ENCODE data around the gene KRTAP2-2. TPM values are rescaled to one million over a fixed set of nuclear protein-coding genes. Genes with fewer than 3 reads are reported as not detected.
"Not testable (repeated sequence)": the region's sequence is repeated elsewhere in the genome, so short reads cannot be mapped to it uniquely, and the experiment has no call there.

Gene KRTAP2-2
- total RNA-seq, 1 donor: not detected

- TF ChIP-seq CTCF (IDR thresholded peaks at IDR 0.05; ENCODE audit: extremely low read depth, low read depth, low read length): no peak
- peaks cover 2% of the 10 kb centered on the region for H3K9me3 ChIP-seq (ENCODE audit: low read depth, low read length)
- no peaks in the 10 kb centered on the region for H4K20me1 ChIP-seq (ENCODE audit: insufficient read depth, low read length)
- H3K27ac ChIP-seq (ENCODE audit: low read depth, low read length): peak overlapping the region; percentile 66
- no peak overlapping the region for H3K4me2 ChIP-seq (ENCODE audit: insufficient read depth, low read length)
- peak; percentile 86 for DNase-seq (ENCODE audit: insufficient read length, low spot score, missing footprints)
- H3K36me3 ChIP-seq (ENCODE audit: insufficient read depth, low read length): no peaks in the 10 kb centered on the region
- peaks cover 33% of the 10 kb centered on the region for H3K4me1 ChIP-seq (ENCODE audit: insufficient read depth, low read length)
- H3K79me2 ChIP-seq (ENCODE audit: insufficient read depth, low read length): peaks cover 9% of the 10 kb centered on the region
- H2AFZ ChIP-seq (ENCODE audit: low read length): no peak overlapping the region
- H3K4me3 ChIP-seq (ENCODE audit: insufficient read depth, low read length): no peak overlapping the region
- no peaks in the 10 kb centered on the region for H3K27me3 ChIP-seq (ENCODE audit: insufficient read depth, low read length)
Observed at GRCh38 chr17:41052566-41052965, 2.5 kb downstream of the KRTAP2-2 start.

GRCh38 chr17:41049110-41049509 lies 5.9 kb downstream of the KRTAP2-2 start:
- Histone ChIP-seq H3K9me3 (ENCODE audit: low read depth, low read length) (no peaks in the 10 kb centered on the region), H4K20me1 (ENCODE audit: insufficient read depth, low read length) (no peaks in the 10 kb centered on the region), H2AFZ (ENCODE audit: low read length) (no peak overlapping the region), H3K27me3 (ENCODE audit: insufficient read depth, low read length) (no peaks in the 10 kb centered on the region), H3K4me3 (ENCODE audit: insufficient read depth, low read length) (no peak overlapping the region), H3K36me3 (ENCODE audit: insufficient read depth, low read length) (no peaks in the 10 kb centered on the region), H3K4me2 (ENCODE audit: insufficient read depth, low read length) (peak overlapping the region; percentile 63), H3K79me2 (ENCODE audit: insufficient read depth, low read length) (peaks cover 5% of the 10 kb centered on the region), H3K27ac (ENCODE audit: low read depth, low read length) (peak overlapping the region; percentile 97), H3K4me1 (ENCODE audit: insufficient read depth, low read length) (peaks cover 38% of the 10 kb centered on the region)
- DNase-seq (ENCODE audit: insufficient read length, low spot score, missing footprints): peak; percentile 95
- no peak for TF ChIP-seq CTCF (IDR thresholded peaks at IDR 0.05; ENCODE audit: extremely low read depth, low read depth, low read length)

GRCh38 chr17:41048441-41048840 lies 6.6 kb downstream of the KRTAP2-2 start:
- no peaks in the 10 kb centered on the region for H3K36me3 ChIP-seq (ENCODE audit: insufficient read depth, low read length)
- no peak overlapping the region for H3K4me3 ChIP-seq (ENCODE audit: insufficient read depth, low read length)
- peak overlapping the region; percentile 63 for H3K4me2 ChIP-seq (ENCODE audit: insufficient read depth, low read length)
- H3K27me3 ChIP-seq (ENCODE audit: insufficient read depth, low read length): no peaks in the 10 kb centered on the region
- no peaks in the 10 kb centered on the region for H3K79me2 ChIP-seq (ENCODE audit: insufficient read depth, low read length)
- H3K27ac ChIP-seq (ENCODE audit: low read depth, low read length): peak overlapping the region; percentile 97
- DNase-seq (ENCODE audit: insufficient read length, low spot score, missing footprints): peak; percentile 97
- H3K9me3 ChIP-seq (ENCODE audit: low read depth, low read length): no peaks in the 10 kb centered on the region
- H3K4me1 ChIP-seq (ENCODE audit: insufficient read depth, low read length): peaks cover 38% of the 10 kb centered on the region
- peak overlapping the region; percentile 60 for H2AFZ ChIP-seq (ENCODE audit: low read length)
- H4K20me1 ChIP-seq (ENCODE audit: insufficient read depth, low read length): no peaks in the 10 kb centered on the region
- TF ChIP-seq CTCF (IDR thresholded peaks at IDR 0.05; ENCODE audit: extremely low read depth, low read depth, low read length): no peak

GRCh38 chr17:41046735-41047465 lies 8.1 kb downstream of the KRTAP2-2 start, which contains the start of gene KRTAP2-1:
KRTAP2-1 (minus strand) TSS chr17:41047316; CDS start chr17:41047267, 49 bp downstream.
- peak within 1 kb of the TSS; percentile 97 for H3K27ac ChIP-seq (ENCODE audit: low read depth, low read length)

More at GRCh38 chr17:41046735-41047465, 8.1 kb downstream of the KRTAP2-2 start, which contains the start of gene KRTAP2-1:
- Histone ChIP-seq H3K4me1 (ENCODE audit: insufficient read depth, low read length) (peaks cover 32% of the 10 kb centered on the region), H3K4me2 (ENCODE audit: insufficient read depth, low read length) (peak within 1 kb of the TSS; percentile 63)
- H3K4me3 ChIP-seq (ENCODE audit: insufficient read depth, low read length); DNase-seq (ENCODE audit: insufficient read length, low spot score, missing footprints); H2AFZ ChIP-seq (ENCODE audit: low read length); H3K36me3 ChIP-seq (ENCODE audit: insufficient read depth, low read length); H4K20me1 ChIP-seq (ENCODE audit: insufficient read depth, low read length); H3K27me3 ChIP-seq (ENCODE audit: insufficient read depth, low read length); H3K9me3 ChIP-seq (ENCODE audit: low read depth, low read length); H3K79me2 ChIP-seq (ENCODE audit: insufficient read depth, low read length): not testable (repeated sequence)
